HG02970 (cell line): Measurements from ENCODE around the gene KCNIP1.
"Not testable (repeated sequence)": the region's sequence is repeated elsewhere in the genome, so short reads cannot be mapped to it uniquely, and the experiment has no call there.

Experiments
- ATAC-seq: cut with Tn5 transposase; IDR thresholded peaks from one replicate; pipeline ENCODE4 v1.9.1; 2021; ENCODE audit warnings: mild to moderate bottlenecking, moderate library complexity, moderate number of reproducible peaks; ENCODE audit not compliant: unreplicated experiment, low FRiP score

KCNIP1 gene

DNA sequence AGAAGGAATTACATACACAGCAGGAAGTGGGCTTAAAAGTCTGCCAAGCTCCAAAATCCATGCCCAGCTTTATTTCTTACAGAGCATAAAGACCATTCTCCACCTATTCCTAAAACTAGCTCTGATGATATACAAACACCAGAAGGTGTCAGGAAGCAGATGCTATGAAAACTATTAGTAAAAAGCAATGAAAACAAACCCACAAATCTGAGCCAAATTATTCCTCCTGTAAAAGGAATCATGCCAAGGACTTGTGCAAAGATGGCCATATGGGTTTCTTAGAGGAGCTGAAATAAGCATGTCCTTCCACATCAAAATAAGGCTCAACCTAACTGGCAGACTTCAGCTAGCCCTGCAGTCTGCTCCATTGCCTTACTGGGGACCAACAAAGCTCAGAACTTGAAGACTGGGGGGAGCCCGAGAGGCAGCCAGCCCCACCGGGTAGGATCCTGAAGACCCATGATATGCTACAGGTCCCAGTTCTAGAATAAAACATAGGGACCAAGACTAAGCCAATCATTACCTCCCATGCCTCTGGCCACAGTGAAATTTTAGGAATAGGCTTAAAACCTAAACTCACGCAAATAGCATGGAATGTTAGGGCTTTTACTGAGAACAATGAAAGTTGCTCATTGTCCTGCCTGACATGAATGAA lies 236.9 kb downstream of the KCNIP1 start:
- ATAC-seq: no peak

DNA sequence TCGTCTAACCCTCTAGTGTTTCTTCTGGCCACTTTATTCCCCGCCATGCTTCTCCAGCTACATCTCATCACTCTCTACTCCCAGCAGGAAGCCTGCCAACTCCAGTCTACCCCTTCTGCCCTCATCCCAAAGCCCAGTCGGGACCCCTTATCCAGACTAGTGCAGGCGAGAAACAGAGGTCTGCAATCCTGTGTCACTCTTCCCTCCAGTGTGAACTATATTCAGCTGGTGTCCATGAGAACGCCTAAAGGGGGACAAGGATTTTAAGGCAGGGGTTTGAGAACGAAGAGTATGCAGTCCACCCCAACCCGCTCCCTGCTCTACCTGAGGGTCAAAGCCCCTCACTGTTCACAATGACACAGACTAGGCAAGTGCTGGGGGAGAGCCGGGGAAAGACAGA lies 238.0 kb downstream of the KCNIP1 start:
- ATAC-seq: no peak

DNA sequence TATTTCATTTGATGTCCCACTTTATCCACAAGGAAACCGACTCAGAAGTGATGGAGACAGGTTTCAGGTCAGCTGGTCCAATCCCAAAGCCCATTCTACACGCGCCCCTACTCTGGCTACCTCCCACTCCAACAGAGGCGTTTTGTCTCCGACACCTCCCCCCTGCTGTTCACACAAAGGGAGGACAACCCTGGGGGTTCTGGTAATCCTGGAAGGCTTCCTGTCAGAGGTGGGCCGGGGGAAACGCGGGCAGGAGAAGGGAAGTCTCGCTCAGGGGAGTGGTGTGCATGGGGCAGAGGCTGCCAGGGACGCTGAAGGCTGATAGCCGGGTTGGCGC lies 240.0 kb downstream of the KCNIP1 start:
- ATAC-seq: no peak

DNA sequence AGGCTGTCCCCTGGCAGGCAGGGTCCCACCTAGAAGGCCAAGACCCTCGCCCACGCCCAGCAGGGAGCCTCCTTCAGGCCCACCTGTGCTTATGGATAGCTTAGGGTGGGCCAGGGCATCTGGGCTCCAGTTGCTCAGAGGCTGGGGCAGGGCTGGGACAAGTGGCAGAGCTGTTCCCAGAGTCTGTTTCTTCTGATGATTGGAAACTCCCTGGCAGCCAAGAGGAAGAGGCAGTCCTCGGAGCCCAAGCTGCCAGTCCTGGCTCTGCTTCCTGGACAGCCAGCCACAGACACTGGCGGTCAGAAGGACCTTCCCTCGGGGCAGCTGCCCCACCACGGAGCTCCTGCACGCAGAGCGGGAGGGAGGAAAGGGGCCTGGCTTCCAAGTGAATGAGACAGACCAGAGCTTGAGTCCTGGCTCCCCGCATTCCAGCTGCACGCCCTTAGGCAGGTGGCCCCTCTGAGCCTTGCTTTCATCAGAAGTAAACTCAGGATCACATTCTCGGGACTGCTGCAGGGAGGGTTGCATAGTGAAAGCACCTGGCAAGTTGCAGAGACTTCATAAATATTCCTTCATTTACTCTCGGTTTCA lies 241.8 kb downstream of the KCNIP1 start:
- no peak for ATAC-seq

DNA sequence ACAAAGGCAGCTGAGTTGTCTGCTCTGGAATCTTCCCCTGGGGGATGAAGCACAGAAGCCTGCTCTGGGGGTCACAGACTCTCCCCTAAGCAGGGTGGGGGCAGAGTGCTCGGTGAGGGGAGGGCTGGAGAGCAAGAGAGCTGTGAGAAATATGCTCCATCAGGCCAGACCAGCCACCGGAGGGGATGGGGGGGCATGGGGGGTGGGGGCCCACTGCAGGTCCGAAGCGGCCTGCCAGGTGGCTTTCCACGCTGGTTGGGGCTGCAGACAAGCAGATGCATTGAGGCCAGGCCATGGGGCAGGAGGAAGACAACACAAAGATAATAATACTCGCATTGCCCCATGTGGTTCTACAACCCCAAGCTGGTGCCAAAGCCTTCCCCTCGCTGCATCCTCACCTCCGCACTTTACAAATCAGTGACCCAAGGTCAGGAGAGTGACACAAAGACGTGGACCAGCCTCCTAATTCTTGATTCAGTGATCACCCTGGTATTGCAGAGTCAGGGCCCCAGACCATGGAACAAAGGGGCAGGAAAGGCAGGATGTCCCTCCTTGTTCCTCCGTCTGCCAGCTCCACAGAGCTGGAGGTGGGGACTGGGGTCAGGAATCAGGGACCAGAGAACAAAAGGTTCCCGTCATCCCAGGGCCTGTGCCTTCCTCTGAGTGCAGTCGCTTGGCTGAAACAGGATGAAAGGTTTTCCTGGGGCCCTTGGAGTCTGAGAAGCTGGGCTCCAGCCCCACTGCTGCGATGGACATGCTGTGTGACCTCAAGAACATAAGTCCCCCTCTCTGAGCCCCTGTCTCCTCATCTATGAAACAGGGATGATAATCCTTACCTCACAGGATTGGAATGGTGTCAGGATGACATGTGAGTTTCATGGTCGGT lies 242.5 kb downstream of the KCNIP1 start:
- ATAC-seq: no peak

DNA sequence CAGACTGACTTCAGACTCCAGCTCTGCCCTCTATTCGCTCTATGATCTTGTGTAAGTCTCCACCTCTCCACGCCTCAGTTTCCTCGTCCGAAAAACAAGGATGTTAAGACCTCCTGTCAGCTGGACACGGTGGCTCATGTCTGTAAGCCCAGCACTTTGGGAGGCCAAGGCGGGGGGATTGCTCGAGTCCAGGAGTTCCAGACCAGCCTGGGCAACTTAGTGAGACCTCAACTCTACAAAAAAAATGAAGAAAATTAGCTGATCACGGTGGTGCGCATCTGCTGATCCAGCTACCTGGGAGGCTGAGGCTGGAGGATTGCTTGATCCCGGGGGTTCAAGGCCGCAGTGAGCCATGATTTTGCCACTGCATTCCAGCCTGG lies 243.1 kb downstream of the KCNIP1 start:
- ATAC-seq: no peak

DNA sequence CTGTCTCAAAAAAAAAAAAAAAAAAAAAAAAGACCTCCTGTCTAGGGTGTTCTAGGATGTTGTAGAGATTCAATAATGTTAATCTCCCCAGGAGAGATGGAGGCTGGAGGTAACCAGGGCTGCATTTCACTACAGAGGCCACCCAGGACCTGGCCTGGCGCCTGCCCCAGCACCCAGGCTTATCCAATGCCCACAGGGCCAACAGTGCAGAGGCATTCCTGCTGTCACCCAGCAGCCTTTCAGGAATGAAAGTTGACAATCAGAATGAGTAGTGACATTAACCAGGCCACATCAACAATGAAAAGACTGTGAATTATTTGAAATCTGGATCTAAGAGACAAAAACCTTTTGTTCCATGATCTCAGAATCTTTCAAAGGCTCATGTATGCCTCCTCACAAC lies 243.5 kb downstream of the KCNIP1 start:
- no peak for ATAC-seq

DNA sequence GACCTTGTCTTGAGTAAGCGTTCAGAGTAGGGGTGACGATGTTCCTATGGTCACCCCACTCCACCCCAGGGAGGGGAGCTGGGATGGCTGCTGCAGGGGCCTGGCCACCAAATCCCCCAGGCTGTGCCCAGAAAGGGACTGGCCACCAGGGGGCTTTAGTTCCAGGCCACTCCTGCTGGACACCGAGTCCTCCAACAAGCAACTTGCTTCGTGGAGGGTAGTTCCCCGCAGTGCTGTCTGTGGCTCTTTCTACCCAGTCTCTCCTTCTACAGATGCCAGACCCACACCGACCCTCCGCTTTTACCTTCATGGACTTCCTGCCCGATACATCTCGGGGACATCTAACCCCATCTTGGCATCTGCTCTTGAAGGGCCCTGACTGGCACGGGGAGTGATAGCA lies 244.0 kb downstream of the KCNIP1 start:
- no peak for ATAC-seq

DNA sequence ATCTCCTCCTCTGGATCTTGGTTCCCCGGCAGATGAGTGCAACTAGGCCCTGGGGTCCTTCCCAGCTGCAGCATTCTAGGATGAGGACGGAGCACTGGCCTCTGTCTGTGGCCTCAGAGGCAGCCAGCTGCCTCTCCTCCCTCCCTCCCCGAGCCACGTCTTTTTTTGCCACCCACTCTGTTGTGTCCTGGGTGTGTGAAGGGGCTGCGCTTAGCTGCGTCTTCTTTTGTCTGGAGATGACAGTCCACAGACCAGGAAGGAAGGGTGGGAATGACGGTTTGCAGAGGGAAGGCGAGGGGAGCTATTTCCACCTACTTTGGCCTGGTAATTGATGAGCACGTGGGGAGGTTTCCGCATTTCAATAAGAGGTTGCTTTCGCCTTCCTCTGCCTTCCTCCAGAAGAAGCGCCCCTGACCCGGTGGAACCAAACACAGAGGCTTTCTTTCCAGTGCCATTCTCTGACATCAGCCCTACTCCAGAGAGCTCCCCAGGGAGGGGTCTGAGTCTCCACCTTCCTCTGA lies 245.2 kb downstream of the KCNIP1 start:
- no peak for ATAC-seq

DNA sequence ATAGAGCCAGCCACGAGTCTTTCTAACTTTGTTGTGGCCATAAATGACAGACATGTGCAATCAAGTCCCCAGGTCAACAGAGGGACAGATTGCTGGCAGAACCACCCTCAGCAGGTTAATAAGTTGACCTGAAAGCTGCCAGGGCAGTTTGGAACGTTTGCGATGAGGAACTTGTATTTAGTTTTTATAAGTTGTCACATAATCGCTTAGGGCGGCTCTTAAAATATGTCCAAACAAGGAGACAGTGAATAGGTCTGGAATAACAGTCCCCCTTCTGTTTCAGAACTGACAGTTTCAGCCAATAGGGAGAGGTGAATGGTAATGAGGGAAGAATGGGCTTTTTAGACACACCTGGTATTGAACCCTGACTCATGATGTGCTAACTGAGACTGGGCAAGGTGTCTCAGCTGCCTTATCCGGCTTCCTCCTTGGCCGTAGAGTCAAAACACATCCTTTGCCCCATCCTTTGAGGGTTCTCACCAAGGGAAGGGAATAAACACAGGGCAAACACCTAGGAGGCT lies 246.2 kb downstream of the KCNIP1 start:
- no peak for ATAC-seq

DNA sequence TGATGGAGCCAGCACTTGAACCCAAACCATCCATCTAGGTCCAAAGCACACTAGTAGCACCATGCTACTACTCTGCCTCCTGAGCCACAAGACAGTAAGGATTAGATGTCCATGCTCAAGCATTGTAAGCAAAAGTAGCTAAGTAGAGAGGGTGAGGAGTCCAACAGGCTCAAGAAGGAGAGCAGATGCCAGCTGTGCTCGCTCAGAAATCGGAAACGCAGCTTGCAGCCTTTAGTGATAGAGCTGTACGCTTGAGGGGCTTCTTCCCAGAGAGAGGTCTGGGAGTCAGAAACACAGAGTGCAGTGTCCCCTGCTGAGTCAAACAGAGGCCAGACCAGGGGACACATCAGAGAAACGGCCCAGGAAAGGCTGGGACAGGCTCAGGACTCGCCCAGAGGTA lies 247.0 kb downstream of the KCNIP1 start:
- no peak for ATAC-seq

DNA sequence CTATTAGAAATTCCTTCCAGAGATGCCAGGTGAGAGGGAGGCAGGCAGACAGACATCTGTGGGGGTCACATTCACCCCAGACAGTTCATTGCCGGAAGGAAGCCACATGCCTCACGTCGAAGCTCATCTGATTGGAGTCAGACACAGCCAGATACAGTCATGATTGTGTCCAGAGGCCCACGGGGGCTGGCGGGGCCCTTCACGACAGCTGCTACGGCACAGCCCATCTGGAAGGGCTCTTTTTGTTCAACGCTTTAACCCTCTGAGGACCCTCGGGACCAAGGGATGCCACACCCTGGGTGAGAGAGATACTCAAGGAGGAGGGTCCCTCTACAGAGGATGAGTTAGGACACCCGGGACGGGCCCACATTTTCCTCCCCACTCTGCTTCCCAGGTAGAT lies 247.8 kb downstream of the KCNIP1 start:
- ATAC-seq: no peak

DNA sequence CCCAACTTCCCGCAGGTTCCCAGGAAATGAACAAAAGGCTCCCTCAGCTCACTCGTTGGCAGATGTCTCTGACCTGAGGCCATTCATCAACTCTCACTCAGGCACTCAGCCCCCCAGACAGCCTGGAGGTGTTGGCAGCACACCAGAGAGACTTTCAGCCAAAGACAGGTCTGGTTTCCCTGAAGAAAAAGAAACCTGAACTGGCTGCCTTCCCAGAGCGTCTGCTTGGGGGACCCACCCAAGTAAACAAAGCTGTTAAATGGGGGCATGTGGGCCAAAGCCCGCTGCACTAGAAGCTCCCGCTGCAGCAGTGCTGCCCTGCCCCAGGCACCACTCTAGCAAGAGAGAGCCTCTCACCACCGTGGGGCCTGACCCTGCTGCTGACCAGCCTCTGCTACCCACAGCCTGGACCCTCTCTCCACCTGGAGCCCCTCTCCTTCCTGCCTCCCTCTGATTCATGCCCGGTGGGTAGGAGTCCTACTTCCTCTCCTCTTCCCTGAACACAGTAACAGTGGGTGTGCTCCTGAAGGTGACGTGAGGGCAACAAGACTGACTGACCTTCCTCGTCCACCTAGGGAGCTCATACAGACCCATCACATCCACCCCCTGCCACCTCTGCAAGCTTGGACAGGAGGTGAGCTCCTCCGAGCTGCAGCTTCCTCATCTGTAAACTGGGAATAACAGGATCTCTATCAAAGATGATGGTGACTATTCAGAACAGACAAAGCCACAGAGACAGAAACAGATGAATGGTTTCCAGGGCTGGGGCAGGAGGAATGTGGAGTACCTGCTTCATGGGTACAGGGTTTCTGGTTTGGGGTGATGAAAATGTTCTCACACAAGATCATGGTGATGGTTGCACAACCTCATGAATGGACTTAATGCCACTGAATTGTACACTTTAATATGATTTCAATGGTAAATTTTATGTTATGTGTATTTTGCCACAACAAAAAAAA lies 248.7 kb downstream of the KCNIP1 start:
- ATAC-seq: no peak

DNA sequence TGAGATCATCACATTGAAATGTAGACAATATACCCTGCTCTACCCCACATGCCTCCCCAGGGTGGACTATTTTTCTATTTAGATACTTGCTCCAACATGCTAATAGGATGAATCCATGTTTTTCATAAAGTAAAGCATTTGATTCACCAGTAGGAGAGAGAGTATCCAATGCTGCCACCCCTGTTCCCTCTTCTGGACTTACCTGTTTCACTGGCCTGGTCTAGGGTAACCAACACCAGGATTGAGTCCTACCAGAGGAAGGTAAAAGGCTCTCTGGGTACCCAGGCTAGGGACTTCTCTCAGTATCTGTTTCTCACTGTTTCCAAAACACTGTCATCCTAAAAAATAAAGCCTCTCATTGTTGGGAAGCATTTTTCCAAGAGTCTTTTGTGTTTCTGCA lies 249.5 kb downstream of the KCNIP1 start:
- ATAC-seq: no peak

DNA sequence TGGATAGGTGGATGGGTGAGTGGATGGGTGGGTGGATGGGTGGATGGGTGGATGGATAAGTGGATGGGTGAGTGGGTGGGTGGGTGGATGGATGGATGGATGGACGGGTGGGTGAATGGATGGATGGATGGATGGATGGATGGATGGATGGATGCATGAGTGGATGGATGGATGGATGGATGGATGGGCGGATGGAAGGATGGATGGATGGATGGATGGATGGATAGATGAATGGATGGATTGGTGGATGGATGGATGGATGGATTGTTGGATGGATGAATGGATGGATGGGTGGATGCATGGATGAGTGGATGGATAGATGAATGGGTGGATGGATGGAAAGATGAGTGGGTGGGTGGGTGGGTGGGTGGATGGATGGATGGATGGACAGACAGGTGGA lies 250.7 kb downstream of the KCNIP1 start:
- not testable (repeated sequence) for ATAC-seq

DNA sequence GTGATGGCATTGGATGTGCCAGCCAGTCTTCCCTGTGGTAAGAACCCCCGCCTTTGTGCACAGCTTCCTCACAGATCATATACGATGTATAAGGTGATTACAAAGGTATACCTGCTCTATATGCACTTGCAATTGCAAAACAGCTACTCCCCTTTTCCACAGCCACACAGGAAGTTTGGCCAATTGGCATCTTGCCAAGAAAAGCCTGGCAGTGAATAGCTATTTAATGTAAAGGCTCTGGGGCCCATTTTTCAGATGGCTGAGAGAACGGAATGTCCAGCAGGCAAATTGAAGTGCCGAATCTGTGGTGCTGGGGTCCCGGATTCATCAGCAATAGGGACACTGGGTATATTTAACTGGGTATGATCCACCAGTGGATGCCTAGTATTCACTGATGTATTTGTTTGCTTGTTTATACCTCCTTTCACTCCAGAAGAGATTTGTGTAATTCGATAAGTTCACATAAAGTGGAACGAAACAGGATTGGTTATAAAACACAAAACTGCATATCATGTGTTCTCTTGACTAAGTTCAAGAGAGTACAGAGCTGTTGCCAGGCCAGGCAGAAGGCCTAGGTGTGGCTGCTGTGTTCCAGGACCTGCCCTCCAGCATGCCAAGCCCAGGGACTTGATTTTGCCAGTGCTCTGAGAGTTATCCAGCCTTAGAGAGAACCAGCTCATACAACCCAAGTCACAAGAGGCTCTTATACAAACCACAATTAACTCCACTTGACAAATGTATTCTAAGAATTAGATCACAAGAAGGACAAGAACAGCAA lies 252.0 kb downstream of the KCNIP1 start:
- no peak for ATAC-seq

DNA sequence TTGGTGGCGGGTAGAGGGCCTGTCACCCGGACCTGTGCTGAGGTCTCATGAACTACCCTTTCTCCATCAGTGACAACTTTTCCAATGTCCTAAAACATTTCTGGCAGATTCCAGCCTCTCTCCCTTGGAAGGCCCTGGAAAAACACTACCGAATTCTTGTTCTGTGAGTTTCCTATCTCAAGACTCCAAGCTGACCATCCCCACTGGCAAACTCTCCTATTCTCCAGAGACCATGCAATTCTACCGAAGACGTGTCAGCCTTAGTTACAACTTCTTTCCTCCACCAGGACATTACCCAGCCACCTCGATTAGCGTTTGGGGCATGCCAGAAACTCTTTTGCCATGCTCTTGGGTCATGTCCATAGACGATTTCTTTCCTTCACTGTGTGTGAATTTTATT lies 252.9 kb downstream of the KCNIP1 start:
- no peak for ATAC-seq

DNA sequence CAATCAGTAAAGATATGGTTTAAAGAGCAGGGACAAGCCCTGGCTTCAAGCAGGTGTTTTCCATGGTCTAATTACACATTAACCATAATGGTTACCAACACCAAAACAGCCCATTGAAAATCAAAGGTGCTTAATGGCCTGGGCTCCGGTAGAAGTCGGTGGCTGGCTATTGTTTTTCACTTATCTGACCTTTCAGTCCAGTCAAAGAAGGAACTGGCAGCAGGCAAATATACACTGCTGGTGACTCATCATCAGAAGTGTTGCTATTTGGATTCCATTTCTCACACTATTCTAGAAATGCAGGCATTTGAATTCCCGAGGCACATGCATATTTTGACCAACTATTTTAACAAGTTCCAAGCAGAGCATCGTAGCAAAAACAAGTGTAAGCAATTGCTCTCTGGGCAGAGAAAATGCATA lies 253.4 kb downstream of the KCNIP1 start:
- ATAC-seq: no peak

DNA sequence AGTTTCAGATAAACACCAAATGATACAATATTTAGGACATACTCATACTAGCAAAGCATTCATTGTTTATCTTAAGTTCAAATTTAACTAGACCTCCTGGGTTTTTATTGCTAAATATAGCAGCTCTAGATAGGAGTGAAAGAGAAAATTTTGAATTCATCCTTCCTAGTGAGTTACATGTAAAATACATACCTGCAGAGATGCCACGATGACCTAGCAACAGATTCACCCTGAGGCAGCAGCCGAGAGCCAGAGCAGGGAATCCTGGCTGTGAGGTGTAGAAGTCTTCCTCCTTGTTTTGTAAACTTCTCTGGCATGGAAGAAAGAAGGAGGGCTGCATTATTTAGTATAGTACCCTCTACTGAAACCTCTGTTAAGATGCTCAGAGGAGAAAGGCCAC lies 253.8 kb downstream of the KCNIP1 start:
- no peak for ATAC-seq
